PFSK-1 (cell line): ENCODE measurements around the gene SLC28A1.

ENCODE experiments used
- POLR2AphosphoS5 ChIP-seq: IDR thresholded peaks from 2 replicates; pipeline ENCODE4 v1.6.1; 2012; ENCODE audit warnings: low read depth, mild to moderate bottlenecking, control low read depth, low read length, moderate library complexity
- REST ChIP-seq, 2 experiments: IDR thresholded peaks; 2 replicates each; pipeline versions ENCODE4 v1.6.1 to v1.8.0; 2011 to 2012; ENCODE audit warnings: low read depth in 2 of 2, low read length in 2 of 2, control low read depth in 1 of 2, inconsistent platforms in 1 of 2, mild to moderate bottlenecking in 1 of 2, moderate library complexity in 1 of 2; ENCODE audit not compliant: insufficient read depth in 1 of 2
- TAF1 ChIP-seq: IDR thresholded peaks from 2 replicates; pipeline ENCODE4 v1.6.1; 2012; ENCODE audit warnings: low read length, control low read depth, borderline replicate concordance; ENCODE audit not compliant: insufficient read depth

- TF ChIP-seq POLR2AphosphoS5 = no peak
- TF ChIP-seq TAF1 = no peak
- no peak for TF ChIP-seq REST (IDR thresholded peaks at IDR 0.05; ENCODE audit: insufficient read depth in 1 of 2, low read depth in 2 of 2, low read length in 2 of 2)
These were observed 9.1 kb downstream of the SLC28A1 start for GRCh38 chr15:84893607-84894006.
